GM19099 (cell line): ENCODE data around the gene NUP54.

Experiments used
- POLR2A ChIP-seq: IDR thresholded peaks from 3 replicates; pipeline ENCODE4 v1.6.1; 2011; ENCODE audit warnings: low read depth; ENCODE audit not compliant: insufficient read length; ENCODE audit errors: extremely low read depth

Gene NUP54

GRCh38 chr4:76091052-76091451 is 57.1 kb downstream of the NUP54 start:
- TF ChIP-seq POLR2A, result no peak

- no peak for TF ChIP-seq POLR2A
Measured at GRCh38 chr4:76090241-76090691, 57.9 kb downstream of the NUP54 start.

- TF ChIP-seq POLR2A, result no peak
Measured at GRCh38 chr4:76088719-76089118, 59.5 kb downstream of the NUP54 start.

GRCh38 chr4:76087007-76087769 is 61.0 kb downstream of the NUP54 start:
- TF ChIP-seq POLR2A, result no peak

GRCh38 chr4:76084542-76084941 is 63.7 kb downstream of the NUP54 start:
- TF ChIP-seq POLR2A, result no peak

- TF ChIP-seq POLR2A, result no peak
Measured at GRCh38 chr4:76083386-76083988, 64.7 kb downstream of the NUP54 start.

GRCh38 chr4:76078033-76078613 is 70.1 kb downstream of the NUP54 start:
- no peak for TF ChIP-seq POLR2A

- no peak for TF ChIP-seq POLR2A
Measured at GRCh38 chr4:76074993-76075600, 73.1 kb downstream of the NUP54 start.

GRCh38 chr4:76074468-76074867 is 73.7 kb downstream of the NUP54 start, which contains the start of gene ART3:
Gene ART3, plus strand, starts transcription at chr4:76074709. Its CDS starts 1,181 bp downstream, at chr4:76075890.
- TF ChIP-seq POLR2A, result no peak

GRCh38 chr4:76072760-76073159 is 75.4 kb downstream of the NUP54 start:
- TF ChIP-seq POLR2A, result no peak

- no peak for TF ChIP-seq POLR2A
Measured at GRCh38 chr4:76067652-76068286, 80.4 kb downstream of the NUP54 start.

- TF ChIP-seq POLR2A, result no peak
Measured at GRCh38 chr4:76066546-76066945, 81.7 kb downstream of the NUP54 start.
